ENCODE measurements around the gene MMP1. TPM values are rescaled to one million over a fixed set of nuclear protein-coding genes. Genes with fewer than 3 reads are reported as not detected.

The MMP1 gene
- polyA plus RNA-seq, 1 donor (not counting 4 experiments of a cell fraction or from before 2014, with no cell fraction given) = 81.5 TPM

- Histone ChIP-seq H3K9me3 (ENCODE audit: control insufficient read depth, low read depth, low read length) (no peaks in the 10 kb centered on the region), H4K20me1 (ENCODE audit: control insufficient read depth, extremely low read depth, insufficient read depth, low read length) (no peaks in the 10 kb centered on the region), H2AFZ (ENCODE audit: control insufficient read depth, low read length) (no peak overlapping the region), H3K4me2 (ENCODE audit: control insufficient read depth, extremely low read depth, insufficient read depth, low read depth, low read length) (no peak overlapping the region), H3K27ac (ENCODE audit: control insufficient read depth, insufficient read depth, low read length) (no peak overlapping the region), H3K4me1 (ENCODE audit: control insufficient read depth, extremely low read depth, insufficient read depth, low read length) (peaks cover 30% of the 10 kb centered on the region), H3K9me1 (ENCODE audit: control insufficient read depth, extremely low read depth, insufficient read depth, low read length) (no peaks in the 10 kb centered on the region), H3K27me3 (ENCODE audit: control insufficient read depth, extremely low read depth, insufficient read depth, low read length) (no peaks in the 10 kb centered on the region), H3K79me2 (ENCODE audit: control insufficient read depth, insufficient read depth, low read length) (no peaks in the 10 kb centered on the region), H3K9ac (ENCODE audit: control insufficient read depth, extremely low read depth, insufficient read depth, low read length) (no peak overlapping the region), H3K36me3 (ENCODE audit: control insufficient read depth in 2 of 2, extremely low read depth in 1 of 2, insufficient read depth in 2 of 2, low read length in 2 of 2) (no peaks in the 10 kb centered on the region), H3K4me3 (ENCODE audit: control insufficient read depth in 2 of 3, extremely low read depth in 1 of 3, insufficient read depth in 2 of 3, low read depth in 1 of 3, low read length in 3 of 3) (no peak overlapping the region)
- DNase-seq (ENCODE audit: low read depth, low spot score) (no peak), FAIRE-seq (no peak)
- dilution Hi-C loops (cut with MboI; ENCODE audit: extremely low pct_ligation_motif_present, low sequenced_read_pairs) = no loop called here
- no peak for TF ChIP-seq CTCF (optimal IDR thresholded peaks at IDR 0.05 in 1 of 3, IDR thresholded peaks at IDR 0.05 in 1 of 3, conservative IDR thresholded peaks at IDR 0.05 in 1 of 3; ENCODE audit: extremely low read depth in 1 of 3, insufficient read depth in 2 of 3, low read length in 3 of 3)
- no peak for TF ChIP-seq EZH2 (IDR thresholded peaks at IDR 0.05; ENCODE audit: low read length)
Observed at GRCh38 chr11:102833731-102834130, 35.8 kb upstream of the MMP1 start.

- Histone ChIP-seq H3K9me3 (ENCODE audit: control insufficient read depth, low read depth, low read length) (no peaks in the 10 kb centered on the region), H3K4me3 (ENCODE audit: control insufficient read depth in 2 of 3, extremely low read depth in 1 of 3, insufficient read depth in 2 of 3, low read depth in 1 of 3, low read length in 3 of 3) (no peak overlapping the region), H3K4me2 (ENCODE audit: control insufficient read depth, extremely low read depth, insufficient read depth, low read depth, low read length) (no peak overlapping the region), H4K20me1 (ENCODE audit: control insufficient read depth, extremely low read depth, insufficient read depth, low read length) (no peaks in the 10 kb centered on the region), H3K9ac (ENCODE audit: control insufficient read depth, extremely low read depth, insufficient read depth, low read length) (no peak overlapping the region), H2AFZ (ENCODE audit: control insufficient read depth, low read length) (no peak overlapping the region), H3K36me3 (ENCODE audit: control insufficient read depth in 2 of 2, extremely low read depth in 1 of 2, insufficient read depth in 2 of 2, low read length in 2 of 2) (no peaks in the 10 kb centered on the region), H3K4me1 (ENCODE audit: control insufficient read depth, extremely low read depth, insufficient read depth, low read length) (peaks cover 30% of the 10 kb centered on the region), H3K79me2 (ENCODE audit: control insufficient read depth, insufficient read depth, low read length) (no peaks in the 10 kb centered on the region), H3K27ac (ENCODE audit: control insufficient read depth, insufficient read depth, low read length) (no peak overlapping the region), H3K27me3 (ENCODE audit: control insufficient read depth, extremely low read depth, insufficient read depth, low read length) (no peaks in the 10 kb centered on the region), H3K9me1 (ENCODE audit: control insufficient read depth, extremely low read depth, insufficient read depth, low read length) (no peaks in the 10 kb centered on the region)
- no peak for DNase-seq (ENCODE audit: low read depth, low spot score)
- no peak for TF ChIP-seq EZH2 (IDR thresholded peaks at IDR 0.05; ENCODE audit: low read length)
- no peak for TF ChIP-seq CTCF (optimal IDR thresholded peaks at IDR 0.05 in 1 of 3, IDR thresholded peaks at IDR 0.05 in 1 of 3, conservative IDR thresholded peaks at IDR 0.05 in 1 of 3; ENCODE audit: extremely low read depth in 1 of 3, insufficient read depth in 2 of 3, low read length in 3 of 3)
- no peak for FAIRE-seq
- dilution Hi-C loops (cut with MboI; ENCODE audit: extremely low pct_ligation_motif_present, low sequenced_read_pairs) = no loop called here
Observed at GRCh38 chr11:102832612-102833011, 34.7 kb upstream of the MMP1 start.

Measured in keratinocyte (primary cell).